Fibroblast of villous mesenchyme (primary cell): ENCODE data around the gene KCNC3. TPM values are rescaled to one million over a fixed set of nuclear protein-coding genes. Genes with fewer than 3 reads are reported as not detected.

Experiments
- DNase-seq: peaks from one replicate; pipeline ENCODE4 v3.0.0-alpha.2; 2010; ENCODE audit warnings: low read depth
- H3K4me3 ChIP-seq: 2 replicates; pipeline ENCODE4 v1.5.1; 2011; ENCODE audit warnings: low read depth, mild to moderate bottlenecking, low read length
- CTCF ChIP-seq: IDR thresholded peaks from 2 replicates; pipeline ENCODE4 v1.5.1; 2012; ENCODE audit warnings: low read depth, mild to moderate bottlenecking, low read length; ENCODE audit not compliant: insufficient read depth
- total RNA-seq: library from RNA; depleted of rRNA; stranded (reverse); fragments of >200 nt; gene quantifications from 2 replicates; pipeline ENCODE4 v1.2.3, GENCODE V29; 2012

Gene KCNC3
- total RNA-seq, 1 donor = not detected

GRCh38 chr19:50290011-50290410 is 39.2 kb downstream of the KCNC3 start:
- no peak for TF ChIP-seq CTCF
- DNase-seq = no peak
- H3K4me3 ChIP-seq = no peak overlapping the region

GRCh38 chr19:50288954-50289353 is 40.2 kb downstream of the KCNC3 start:
- no peak for TF ChIP-seq CTCF
- no peak for DNase-seq
- H3K4me3 ChIP-seq = no peak overlapping the region

- H3K4me3 ChIP-seq = no peak overlapping the region
- DNase-seq = no peak
- TF ChIP-seq CTCF = no peak
Measured at GRCh38 chr19:50287331-50287730, 41.8 kb downstream of the KCNC3 start.

GRCh38 chr19:50286443-50286842 is 42.7 kb downstream of the KCNC3 start:
- no peak for TF ChIP-seq CTCF
- H3K4me3 ChIP-seq = no peak overlapping the region
- DNase-seq = no peak

- DNase-seq = no peak
- TF ChIP-seq CTCF = no peak
- H3K4me3 ChIP-seq = no peak overlapping the region
Measured at GRCh38 chr19:50285833-50286232, 43.3 kb downstream of the KCNC3 start.

GRCh38 chr19:50281491-50281890 is 47.7 kb downstream of the KCNC3 start:
- no peak overlapping the region for H3K4me3 ChIP-seq
- TF ChIP-seq CTCF = no peak
- no peak for DNase-seq

- no peak overlapping the region for H3K4me3 ChIP-seq
- TF ChIP-seq CTCF = no peak
- no peak for DNase-seq
Measured at GRCh38 chr19:50280983-50281382, 48.2 kb downstream of the KCNC3 start.
